ENCODE data around the gene PDGFA.

PDGFA gene

DNA sequence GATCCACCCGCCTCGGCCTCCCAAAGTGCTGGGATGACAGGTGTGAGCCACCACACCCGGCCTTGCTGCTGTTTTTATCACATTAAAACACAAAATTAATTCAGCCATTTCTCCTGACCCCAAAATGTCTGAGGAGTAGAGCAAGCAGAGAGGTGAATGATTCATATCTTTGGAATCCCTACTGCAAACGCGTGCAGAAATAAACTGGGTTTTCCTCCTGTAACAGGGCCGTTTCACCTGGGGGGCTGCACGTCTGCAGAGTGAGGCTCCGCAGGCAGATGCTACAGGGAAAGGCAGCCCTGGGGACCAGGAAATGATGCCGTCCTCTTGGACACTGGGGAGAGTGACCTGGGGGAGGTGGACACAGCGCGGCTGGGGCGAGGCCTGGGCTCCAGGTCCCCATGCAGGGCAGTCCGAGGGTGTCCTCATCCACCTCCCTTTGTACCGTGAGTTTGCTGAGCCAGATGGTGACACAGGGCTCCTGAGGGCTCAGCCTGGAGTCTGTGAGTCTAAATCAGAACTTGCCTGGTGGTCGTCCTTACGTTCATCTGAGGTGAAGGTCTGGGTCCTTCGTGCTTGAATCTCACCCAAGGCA lies 41.9 kb downstream of the PDGFA start:
- FAIRE-seq: peak; percentile 90

DNA sequence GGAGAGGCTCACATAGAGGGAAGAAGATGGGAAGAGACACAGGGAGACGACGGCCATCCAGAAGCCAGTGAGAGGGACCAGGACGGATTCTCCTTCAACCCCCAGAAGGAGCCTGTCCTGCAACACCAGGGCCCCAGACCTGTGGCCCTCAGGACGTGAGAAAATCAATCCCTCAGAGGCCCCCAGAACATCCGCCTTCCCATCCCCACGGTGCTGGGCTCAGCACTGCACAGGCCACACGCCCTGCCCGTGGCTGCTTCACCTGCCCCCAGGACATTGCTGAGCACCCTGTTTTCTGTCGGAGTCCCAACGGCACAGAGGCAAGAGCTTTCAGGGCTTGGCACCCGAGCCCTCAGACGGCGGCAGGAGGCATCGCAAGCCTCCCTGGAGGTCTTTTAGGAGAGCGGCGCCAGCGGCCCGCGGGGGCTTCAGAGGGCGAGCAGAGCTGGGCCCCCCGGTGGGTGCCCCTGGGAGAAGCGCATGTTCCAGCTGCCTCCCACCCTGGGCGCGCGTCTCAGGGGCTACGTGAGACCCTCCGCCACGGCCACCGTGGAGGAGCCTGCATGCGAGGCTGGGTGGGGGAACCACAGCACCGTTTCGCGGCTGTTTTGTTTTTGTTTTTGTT lies 42.8 kb downstream of the PDGFA start:
- DNase-seq (ENCODE audit: insufficient read length, low spot score): no peak
- no peak for FAIRE-seq

More for the DNA sequence above, 41.9 kb downstream of the PDGFA start:
- peak; percentile 79 for DNase-seq (ENCODE audit: insufficient read length, low spot score)

DNA sequence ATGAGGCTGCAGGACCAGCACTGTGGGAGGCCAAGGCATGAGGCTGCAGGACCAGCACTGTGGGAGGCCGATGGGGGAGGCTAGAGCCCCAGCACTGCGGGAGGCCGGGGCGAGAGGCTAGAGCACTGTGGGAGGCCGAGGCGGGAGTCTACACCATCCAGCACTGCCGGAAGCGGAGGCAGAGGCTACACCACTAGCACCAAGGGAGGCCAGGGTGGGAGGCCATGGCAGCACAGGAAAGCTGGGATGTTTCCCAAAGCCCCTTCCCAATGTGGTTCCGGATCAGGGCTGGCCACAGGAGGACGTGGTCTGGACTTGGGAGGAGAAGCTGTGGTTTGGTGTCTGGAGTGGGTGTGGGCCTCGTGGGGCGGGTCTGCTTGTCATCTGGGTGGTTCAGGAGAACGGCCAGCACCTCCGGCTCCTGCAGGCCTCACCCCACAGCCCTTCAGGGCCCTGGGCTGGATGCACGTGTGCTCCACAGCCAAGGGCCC lies 43.6 kb downstream of the PDGFA start:
- FAIRE-seq (peak; percentile 44), DNase-seq (ENCODE audit: insufficient read length, low spot score) (no peak)

DNA sequence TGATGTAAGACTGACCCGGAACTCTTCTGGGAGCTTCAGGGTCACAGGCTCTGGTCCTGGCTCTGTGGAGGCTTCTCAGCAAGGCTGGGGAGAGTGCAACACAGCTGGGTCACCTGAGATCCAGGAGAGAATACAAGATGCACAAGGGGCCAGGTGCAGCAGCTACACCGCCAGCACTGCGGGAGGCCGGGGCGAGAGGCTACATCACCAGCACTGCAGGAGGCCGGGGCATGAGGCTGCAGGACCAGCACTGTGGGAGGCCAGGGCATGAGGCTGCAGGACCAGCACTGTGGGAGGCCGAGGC lies 44.3 kb downstream of the PDGFA start:
- FAIRE-seq (no peak), DNase-seq (ENCODE audit: insufficient read length, low spot score) (no peak)

DNA sequence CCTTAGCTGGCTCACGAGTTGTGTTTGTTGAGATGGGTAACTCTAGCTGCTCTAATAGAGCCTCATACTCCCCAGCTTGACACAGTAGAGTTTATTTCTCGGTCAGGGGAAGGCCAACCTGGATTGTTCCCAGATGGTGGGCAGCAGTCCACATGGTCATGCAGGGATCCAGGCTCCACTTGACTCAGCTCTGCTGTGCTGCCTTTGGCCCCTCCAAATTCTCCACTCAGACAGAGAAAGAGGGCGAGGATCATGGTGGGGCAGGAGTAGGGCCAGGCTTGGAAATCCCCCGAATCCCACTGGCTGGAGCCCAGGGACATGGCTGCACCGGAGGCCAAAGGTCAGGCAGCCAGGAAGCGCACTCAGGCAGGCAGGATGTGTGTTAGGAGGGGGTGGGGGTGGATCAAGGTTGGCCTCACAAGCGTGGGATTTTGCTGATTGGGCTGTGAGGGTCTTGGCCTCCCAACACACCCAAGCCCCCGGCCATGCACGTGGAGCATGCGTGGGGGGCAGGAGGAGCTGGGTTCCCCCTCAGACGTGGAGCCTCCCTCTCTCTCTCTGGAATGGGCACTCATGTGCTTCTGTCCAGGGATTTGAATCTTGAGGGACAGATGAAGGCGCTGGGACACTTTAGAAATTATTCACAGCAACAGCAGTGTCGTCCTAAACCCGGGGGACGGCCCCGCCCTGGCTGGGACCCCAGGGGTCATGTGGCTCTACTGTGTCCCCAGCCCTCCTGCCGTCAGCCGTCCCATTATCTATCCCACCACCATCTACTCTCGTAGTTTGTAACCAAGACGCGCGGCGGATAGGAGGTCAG lies 44.8 kb downstream of the PDGFA start:
- DNase-seq (ENCODE audit: insufficient read length, low spot score) (no peak), FAIRE-seq (no peak)

DNA sequence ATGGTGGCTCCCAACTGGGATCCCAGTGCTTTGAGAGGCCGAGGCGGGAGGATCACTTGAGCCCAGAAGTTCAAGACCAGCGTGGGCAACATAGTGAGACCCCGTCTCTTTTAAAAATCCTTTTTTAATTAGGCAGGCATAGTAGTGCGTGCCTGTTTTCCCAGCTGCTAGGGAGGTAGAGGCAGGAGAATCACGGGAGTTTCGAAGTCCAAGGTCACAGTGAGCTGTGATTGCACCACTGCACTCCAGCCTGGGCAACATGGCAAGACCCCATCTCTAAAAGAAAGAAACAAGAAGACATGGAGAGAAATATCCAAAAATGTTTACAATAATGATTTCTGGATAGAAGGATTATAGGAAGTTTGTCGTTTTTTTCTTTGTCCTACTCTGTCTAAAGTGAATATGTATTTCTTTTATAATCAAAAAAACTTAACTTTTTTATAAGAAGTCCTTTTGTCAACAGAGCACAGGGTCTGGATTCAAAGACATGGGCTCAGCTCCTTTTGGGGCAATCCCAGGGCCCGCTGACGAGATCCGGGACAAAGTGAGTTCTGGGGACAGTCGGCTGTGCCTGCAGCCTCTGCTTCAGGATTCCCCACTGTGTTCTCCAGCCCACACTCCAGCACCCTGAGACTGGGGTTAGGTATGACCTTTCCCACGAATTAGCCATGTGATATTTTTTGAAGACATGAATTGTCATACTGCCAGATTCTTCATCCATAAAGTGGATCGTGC lies 45.6 kb downstream of the PDGFA start:
- FAIRE-seq: no peak
- DNase-seq (ENCODE audit: insufficient read length, low spot score): no peak

DNA sequence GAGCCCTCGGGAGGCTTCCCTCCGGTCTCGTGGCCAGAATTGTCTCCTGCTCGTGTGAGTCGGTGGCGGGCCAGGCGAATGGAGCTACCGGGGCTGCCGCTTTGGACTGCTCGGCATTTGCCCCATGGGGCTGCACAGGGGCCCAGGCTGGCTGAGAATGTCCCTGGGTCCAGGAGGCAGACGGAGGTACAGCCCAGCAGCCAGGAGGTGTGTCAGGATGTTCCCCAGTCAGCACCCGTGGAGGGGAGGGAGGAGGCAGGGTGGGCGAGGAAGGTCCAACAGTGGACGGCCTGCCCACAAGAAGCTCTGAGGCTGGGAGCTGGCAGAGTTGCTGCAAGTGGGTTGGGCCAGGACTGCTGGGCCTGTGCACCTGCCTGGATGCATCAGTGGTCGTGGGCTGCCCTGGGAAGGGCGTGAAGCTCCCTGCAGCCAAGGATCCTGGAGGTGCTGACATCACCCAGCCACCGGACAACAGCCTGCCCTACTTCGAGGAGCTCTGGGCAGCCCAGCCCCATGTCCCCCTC lies 46.4 kb downstream of the PDGFA start:
- DNase-seq (ENCODE audit: insufficient read length, low spot score): no peak
- peak; percentile 79 for FAIRE-seq

DNA sequence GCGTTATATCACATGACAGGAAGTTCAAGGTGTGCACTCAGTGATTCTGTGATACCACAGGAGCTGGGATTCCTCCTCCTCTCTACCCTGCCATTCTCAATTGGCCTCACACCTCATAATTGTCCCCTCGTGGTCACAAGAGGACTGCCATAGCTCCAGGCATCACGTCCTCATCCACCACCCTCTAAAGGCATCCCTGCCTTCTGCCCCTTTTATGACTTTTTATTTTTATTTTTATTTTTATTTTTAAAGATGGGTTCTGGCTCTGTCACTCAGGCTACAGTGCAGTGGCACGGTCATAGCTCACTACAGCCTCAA lies 47.0 kb downstream of the PDGFA start:
- FAIRE-seq: no peak

DNA sequence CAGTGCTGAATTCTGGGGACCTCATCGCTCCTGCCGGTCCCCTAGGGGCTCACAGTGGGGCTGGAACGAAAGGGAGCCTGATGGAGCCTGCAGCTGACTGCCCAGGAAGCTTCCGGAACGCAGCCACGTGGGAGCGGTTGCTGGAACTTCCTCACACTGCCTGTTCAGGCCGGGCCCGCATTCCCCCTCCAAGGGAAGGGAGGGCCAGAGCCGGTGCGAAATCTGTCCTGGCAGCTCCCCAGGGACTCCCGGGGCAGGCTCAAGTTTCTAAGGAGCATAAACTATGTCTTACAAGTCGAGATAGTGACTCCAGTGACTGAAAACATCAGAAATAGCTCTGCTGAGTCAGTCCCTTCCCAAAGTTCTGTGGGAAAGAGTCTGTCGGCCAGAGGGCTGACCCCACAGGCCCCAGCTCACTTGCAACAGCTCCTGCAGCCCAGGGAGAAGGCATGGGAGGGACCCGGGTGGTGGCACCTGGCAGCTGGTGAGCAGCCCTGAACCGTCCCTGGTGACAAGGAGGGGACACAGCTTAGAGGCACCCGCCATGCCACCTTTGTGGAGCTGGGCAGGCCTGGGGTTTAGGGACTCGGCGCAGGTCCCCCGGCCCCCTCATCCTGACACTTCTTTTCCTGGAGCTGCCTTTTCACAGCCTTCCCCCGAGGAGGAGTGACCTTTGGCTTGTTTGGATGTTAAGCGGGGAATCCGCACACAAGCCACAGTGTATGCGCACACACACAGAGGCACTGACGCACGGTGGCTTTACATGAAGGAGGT lies 47.6 kb downstream of the PDGFA start:
- DNase-seq (ENCODE audit: insufficient read length, low spot score): peak; percentile 79
- peak; percentile 69 for FAIRE-seq

More for the DNA sequence above, 47.0 kb downstream of the PDGFA start:
- no peak for DNase-seq (ENCODE audit: insufficient read length, low spot score)

DNA sequence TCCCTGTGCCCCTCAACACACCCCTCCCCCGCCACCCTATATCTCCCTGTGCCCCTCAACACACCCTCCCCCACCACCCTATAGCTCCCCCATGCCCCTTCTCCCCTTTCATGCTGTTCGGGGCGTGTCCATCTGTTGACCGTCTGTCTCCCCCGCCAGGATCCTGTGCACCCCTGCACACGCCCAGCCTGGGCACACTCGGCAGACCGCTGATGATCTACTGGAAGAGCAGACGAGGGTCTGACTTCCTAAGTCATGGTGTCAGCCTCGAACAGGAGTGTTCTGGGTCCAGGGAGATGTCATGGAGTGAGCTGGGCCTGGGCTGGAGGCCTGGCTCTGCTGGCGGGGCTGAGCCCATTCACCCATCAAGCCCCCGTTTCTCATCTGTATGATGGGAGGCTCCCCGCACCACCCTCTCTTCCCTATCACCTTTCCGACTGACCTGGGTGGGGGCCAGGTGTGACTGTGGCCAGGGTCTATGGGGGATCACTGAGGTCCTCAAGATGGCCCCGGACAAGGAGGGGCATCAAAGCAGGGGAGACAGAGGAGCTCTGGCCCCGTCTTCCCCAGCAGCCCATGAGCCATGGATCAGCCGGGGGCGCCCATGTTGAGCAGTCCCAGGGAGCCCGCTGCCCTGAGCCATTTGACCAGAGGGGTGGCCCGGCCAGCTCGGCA lies 48.3 kb downstream of the PDGFA start:
- DNase-seq (ENCODE audit: insufficient read length, low spot score) (no peak), FAIRE-seq (no peak)

DNA sequence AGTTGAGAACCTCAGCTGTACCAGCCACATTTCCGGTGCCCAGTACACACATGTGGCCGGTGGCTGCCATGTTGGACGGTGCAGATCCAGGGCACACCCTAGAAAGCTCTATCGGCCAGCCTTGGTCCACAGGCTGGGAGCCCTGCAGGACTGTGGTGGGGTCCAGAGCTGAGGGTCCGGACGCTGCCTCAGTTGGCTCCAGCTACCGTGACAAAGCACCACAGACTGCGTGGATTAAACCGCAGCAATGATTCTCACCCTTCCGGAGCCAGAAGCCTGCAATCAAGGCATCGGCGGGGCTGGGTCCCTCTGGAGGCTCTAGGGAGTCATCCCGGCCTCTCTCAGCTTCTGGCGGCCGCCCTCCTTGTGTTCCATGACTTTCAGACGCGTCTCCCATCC lies 50.1 kb downstream of the PDGFA start:
- no peak for FAIRE-seq
- DNase-seq (ENCODE audit: insufficient read length, low spot score): no peak

DNA sequence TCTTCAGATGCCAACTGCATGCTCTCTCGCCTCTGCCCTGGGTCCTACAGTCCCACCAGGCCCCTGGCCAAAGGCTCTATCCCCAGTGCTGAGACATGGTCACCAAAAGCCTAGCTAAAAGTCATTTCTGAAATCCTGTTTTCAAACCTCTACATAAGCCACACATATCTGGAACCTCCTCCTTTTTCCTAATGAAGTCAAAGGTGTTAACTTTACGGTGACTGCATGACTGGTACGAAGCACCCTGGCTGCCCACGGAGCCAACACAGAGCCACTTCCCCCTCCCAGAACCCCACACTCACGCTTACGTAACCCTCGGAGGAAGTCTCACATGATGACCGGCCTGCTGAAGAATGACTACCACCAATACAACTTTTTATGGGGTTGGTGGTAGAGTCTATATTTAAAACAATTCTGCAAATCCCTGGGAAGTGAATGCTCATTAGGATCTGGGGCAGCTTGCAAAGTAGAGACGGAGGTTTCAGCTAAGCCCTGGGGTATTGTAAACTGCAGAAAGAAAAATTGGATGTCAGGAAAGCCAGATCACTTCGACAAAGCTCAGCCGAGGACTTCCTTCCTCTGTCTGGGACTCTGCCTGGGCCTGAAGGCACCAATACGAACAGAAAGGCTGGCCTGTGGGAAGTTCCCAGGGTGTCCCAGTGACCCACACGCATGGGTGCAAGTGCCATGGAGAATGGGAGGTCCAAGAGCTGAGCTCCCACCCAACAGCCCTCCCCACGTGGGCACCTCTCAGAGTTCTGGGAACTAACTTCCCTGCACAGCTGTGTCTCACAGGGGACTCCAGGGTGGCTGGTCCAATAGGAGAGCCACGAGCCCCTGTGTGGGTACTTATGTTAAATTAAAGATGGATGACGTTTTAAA lies 50.7 kb downstream of the PDGFA start:
- FAIRE-seq: peak; percentile 4

DNA sequence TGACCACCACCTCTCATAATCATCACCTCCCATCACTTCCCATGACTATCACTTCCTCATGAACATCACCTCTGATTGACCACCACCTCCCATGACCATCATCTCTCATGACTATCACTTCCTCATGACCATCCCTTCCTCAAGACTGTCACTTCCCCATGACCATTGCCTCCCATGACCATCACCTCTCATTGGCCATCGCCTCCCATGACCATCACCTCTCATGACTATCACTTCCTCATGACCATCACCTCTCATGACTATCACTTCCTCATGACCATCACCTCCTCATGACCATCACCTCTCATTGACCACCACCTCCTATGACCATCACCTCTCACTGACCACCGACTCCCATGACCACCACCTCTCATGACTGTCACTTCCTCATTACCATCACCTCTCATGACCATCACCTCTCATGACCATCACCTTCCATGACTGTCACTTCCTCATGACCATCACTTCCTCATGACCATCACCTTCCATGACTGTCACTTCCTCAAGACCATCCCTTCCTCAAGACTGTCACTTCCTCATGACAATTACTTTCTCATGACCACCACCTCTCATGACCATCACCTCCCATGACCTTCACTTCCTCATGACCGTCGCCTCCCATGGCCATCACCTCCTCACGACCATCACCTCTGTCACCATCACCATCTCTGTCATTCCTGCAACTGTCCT lies 51.6 kb downstream of the PDGFA start:
- no peak for DNase-seq (ENCODE audit: insufficient read length, low spot score)
- no peak for FAIRE-seq

More for the DNA sequence above, 50.7 kb downstream of the PDGFA start:
- DNase-seq (ENCODE audit: insufficient read length, low spot score): no peak

DNA sequence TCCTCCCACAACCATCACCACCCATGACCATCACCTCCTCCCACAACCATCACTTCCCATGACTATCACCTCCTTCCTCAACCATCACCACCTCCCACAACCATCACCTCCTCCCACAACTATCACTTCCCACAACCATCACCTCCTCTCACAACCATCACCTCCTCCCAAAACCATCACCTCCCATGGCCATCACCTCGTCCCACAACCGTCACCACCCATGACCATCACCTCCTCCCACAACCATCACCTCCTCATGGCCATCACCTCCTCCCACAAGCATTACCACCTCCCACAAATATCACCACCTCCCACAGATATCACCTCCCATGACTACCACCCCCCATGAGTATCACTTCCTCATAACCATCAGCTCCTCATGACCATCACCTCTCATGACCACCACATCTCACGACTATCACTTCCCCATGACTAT lies 52.2 kb downstream of the PDGFA start:
- DNase-seq (ENCODE audit: insufficient read length, low spot score) (no peak), FAIRE-seq (peak; percentile 100)

DNA sequence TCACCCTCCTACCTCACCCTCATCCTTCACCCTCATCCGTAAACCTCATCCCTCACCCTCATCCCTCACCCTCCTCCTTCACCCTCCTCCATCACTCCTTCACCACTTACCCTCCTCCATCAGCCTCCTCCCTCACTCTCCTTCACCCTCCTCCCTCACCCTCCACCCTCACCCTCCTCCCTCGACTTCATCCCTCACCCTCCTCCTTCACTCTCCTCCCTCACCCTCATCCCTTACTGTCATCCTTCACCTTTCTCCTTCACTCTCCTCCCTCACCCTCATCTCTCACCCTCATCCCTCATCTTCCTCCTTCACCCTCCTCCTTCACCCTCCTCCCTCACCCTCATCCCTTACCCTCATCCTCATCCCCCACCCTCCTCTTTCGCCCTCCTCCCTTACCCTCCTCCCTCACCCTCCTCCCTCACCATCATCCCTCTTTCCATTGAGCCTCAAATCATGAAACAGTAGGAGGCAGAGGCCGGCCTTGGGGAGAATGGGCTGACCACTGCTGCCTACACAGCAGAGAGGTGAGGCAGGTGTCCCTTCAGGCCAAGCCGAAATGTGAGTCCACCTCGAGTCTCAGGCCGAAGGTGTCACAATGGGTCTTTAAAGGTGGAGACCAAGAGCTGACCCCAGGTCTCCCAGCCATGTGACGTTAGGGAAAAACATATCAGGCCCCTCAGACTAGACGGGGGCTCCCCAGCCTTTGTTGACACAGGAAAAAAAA lies 53.0 kb downstream of the PDGFA start:
- DNase-seq (ENCODE audit: insufficient read length, low spot score) (no peak), FAIRE-seq (peak; percentile 89)

DNA sequence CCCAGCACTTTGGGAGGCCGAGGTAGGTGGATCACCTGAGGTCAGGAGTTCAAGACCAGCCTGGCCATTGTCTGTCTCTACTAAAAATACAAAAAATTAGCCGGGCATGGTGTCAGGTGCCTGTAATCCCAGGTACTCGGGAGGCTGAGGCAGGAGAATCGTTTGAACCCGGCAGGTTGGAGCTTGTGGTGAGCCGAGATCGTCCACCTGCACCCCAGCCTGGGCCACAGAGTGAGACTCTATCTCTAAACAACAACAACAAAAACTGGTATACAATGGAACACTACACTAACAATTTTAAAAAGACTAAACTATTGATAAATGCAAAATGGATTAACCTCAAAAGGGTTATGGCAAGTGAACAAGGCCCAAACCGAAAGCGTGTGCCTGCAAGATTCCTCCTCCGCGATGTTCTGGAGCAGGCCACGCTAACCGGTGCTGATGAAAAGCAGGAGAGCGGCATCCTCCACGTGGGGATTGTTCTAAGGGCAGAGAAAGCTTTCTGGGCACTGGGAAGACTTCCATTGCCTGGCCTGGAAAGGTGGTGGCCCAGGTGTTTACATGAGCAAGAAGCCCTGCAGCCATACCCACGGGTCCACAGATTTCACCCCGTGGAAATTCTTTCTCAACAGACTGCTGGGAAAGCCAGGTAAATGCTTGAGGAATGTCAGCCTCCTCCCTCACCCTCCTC lies 53.8 kb downstream of the PDGFA start:
- DNase-seq (ENCODE audit: insufficient read length, low spot score): no peak
- FAIRE-seq: no peak

Data from HTR-8/SVneo (cell line).